Ammon's horn (tissue), 1 donor: ENCODE measurements around the gene PCDHGA6.
A peak's percentile ranks its signal among the peaks of the same experiment; 100 is the strongest.
"Not testable (repeated sequence)": the region's sequence is repeated elsewhere in the genome, so short reads cannot be mapped to it uniquely, and the experiment has no call there.

Source experiments
- DNase-seq: peaks from one replicate; pipeline ENCODE4 v3.0.0-alpha.2; 2016; ENCODE audit warnings: low spot score

PCDHGA6 gene

GRCh38 chr5:141373673-141374317, at the start of gene PCDHGA6:
Gene PCDHGA6, plus strand, starts transcription at chr5:141373891. Its CDS starts 193 bp downstream, at chr5:141374084.
- no peak for DNase-seq

- DNase-seq: peak; percentile 82
These were observed 47.4 kb upstream of the PCDHGA6 start for GRCh38 chr5:141326088-141326854.

GRCh38 chr5:141328231-141328630, 45.5 kb upstream of the PCDHGA6 start:
- no peak for DNase-seq

GRCh38 chr5:141330299-141331080, 43.2 kb upstream of the PCDHGA6 start, which contains the start of gene PCDHGA1:
Gene PCDHGA1, plus strand, starts transcription at chr5:141330514.
- DNase-seq: no peak

DNA sequence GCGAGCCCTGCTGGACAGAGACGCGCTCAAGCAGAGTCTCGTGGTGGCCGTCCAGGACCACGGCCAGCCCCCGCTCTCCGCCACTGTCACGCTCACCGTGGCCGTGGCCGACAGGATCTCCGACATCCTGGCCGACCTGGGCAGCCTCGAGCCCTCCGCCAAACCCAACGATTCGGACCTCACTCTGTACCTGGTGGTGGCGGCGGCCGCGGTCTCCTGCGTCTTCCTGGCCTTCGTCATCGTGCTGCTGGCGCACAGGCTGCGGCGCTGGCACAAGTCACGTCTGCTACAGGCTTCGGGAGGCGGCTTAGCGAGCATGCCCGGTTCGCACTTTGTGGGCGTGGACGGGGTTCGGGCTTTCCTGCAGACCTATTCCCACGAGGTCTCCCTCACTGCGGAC, 41.1 kb upstream of the PCDHGA6 start:
- DNase-seq: not testable (repeated sequence)

- DNase-seq: no peak
These were observed 35.0 kb upstream of the PCDHGA6 start, which contains the start of gene PCDHGA2 for GRCh38 chr5:141338538-141339306. Gene PCDHGA2, plus strand, starts transcription at chr5:141338760.

- DNase-seq: not testable (repeated sequence)
These were observed 32.8 kb upstream of the PCDHGA6 start for GRCh38 chr5:141340781-141341354.

DNA sequence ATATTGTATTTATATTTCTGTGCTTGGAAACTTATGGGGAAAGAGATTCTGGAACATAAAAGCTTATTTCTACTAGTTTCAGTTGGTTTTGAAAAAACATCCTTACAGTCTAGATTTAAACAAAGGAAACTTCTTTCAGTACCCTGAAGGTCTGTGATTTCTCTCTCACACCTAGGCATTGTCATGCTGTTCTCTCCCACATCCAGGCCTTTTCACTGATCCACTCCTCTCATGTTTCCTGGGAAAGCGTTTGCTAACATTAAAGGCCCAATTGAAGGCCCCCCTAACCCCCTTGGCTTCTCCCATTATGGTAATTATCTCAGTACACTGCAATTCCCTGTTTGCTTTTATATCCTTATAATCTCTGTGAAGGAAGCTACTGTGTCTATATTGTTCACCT, 30.9 kb upstream of the PCDHGA6 start:
- no peak for DNase-seq

DNA sequence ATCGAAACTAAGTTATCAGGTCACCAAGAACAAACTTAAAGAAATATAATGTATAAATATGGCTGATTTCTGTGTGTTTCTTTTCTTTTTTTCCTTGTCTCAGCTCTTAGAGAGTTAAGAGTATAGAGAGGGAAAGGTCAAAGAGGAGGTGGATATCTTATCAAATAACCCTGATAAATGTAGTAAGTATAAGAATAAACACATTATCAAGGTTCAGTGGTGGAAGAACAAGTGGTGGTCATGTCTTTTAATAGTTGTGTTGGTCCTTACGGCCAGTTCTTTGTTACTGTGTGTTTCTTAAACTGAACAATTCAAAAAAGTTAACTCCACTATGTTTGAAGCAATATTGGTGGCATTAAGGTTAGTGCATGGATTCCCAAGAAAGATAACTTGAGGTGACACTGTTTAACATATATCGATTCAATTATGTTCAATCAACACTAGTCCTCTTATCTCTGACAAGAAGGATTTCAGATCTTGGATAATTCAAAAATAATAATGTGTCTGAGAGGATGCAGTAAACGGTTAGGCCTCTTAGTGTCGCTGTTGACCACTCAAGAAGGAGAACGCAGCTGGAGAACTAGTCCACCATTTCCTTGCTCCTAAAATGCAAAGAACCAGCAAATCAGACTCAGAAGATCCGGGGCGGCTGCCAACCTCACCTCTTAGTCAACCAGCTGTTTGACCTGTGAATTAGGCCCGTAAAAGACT, 30.3 kb upstream of the PCDHGA6 start, which contains the start of gene PCDHGA3:
Gene PCDHGA3, plus strand, starts transcription at position 588 of the 711 bp plus-strand sequence. CDS start 205 bp downstream, outside the sequence.
- no peak for DNase-seq

DNA sequence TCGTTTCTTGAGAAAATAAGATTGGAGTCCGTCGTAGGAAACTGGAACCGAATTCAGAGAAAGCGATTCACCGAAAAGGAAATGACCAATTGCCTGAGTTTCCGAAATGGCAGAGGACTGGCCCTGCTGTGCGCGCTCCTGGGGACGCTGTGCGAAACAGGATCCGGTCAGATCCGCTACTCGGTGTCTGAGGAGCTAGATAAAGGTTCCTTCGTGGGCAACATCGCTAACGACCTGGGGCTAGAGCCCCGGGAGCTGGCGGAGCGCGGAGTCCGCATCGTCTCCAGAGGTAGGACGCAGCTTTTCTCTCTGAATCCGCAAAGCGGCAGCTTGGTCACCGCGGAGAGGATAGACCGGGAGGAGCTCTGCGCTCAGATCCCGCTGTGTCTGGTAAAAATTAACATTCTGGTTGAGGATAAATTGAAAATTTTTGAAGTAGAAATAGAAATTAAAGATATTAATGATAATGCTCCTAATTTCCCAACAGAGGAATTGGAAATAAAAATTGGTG, 29.7 kb upstream of the PCDHGA6 start:
- no peak for DNase-seq

DNA sequence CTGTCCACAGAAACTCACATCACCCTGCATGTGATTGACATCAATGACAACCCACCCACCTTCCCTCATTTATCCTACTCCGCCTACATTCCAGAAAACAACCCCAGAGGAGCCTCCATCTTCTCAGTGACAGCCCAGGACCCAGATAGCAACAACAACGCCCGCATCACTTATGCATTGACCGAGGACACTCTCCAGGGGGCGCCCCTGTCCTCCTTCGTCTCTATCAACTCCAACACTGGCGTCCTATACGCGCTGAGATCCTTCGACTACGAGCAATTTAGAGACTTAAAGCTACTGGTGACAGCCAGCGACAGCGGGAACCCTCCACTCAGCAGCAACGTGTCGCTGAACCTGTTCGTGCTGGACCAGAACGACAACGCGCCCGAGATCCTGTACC, 28.4 kb upstream of the PCDHGA6 start:
- DNase-seq: no peak

- not testable (repeated sequence) for DNase-seq
These were observed 27.7 kb upstream of the PCDHGA6 start for GRCh38 chr5:141346017-141346416.

GRCh38 chr5:141349917-141350619, 23.6 kb upstream of the PCDHGA6 start, which contains the start of gene PCDHGB1:
Gene PCDHGB1, plus strand, starts transcription at chr5:141350099. Its CDS starts 162 bp downstream, at chr5:141350261.
- DNase-seq: peak; percentile 44

DNA sequence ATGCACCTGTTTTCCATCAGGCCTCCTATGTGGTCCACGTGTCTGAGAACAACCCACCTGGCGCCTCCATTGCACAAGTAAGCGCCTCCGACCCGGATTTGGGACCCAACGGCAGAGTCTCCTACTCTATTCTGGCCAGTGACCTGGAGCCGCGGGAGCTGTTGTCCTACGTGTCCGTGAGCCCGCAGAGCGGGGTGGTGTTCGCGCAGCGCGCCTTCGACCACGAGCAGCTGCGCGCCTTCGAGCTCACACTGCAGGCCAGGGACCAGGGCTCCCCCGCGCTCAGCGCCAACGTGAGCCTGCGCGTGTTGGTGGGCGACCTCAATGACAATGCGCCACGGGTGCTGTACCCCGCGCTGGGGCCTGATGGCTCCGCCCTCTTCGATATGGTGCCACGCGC, 22.1 kb upstream of the PCDHGA6 start:
- no peak for DNase-seq

DNA sequence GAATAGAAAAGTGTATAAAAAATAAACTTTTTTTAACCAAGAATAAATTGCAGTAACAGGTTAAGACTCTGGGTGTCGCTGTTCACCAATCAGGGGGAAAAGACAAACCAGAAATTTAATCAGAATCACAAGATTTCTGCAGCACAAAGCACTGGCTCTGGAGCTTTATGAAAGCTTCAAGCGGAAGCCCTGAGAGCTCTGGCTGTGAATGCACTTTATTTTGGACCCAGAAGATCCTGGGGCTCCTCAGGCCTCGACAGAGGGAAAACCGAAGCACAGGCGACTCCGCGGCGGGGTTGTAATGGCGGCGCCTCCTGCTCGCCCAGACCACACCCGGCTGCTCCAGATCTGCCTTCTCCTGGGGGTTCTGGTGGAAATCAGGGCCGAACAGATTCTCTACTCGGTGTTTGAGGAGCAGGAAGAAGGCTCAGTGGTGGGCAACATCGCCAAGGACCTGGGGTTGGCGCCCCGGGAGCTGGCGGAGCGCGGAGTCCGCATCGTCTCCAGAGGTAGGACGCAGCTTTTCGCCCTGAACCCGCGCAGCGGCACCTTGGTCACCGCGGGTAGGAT, 18.7 kb upstream of the PCDHGA6 start, which contains the start of gene PCDHGA4:
Gene PCDHGA4, plus strand, starts transcription at position 122 of the 570 bp plus-strand sequence. Its CDS starts 87 bp downstream, at position 209.
- no peak for DNase-seq

- DNase-seq: no peak
These were observed 18.1 kb upstream of the PCDHGA6 start for GRCh38 chr5:141355641-141356040.

DNA sequence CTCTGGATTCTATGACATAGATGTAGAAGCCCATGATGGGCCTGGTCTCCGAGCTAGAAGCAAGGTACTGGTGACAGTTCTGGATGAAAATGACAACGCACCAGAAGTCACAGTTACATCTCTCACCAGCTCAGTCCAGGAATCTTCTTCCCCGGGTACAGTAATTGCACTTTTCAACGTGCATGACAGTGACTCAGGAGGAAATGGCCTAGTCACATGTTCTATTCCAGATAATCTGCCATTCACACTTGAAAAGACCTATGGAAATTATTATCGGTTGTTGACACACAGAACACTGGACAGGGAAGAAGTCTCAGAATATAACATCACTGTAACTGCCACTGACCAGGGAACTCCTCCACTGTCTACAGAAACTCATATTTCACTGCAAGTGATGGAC, 17.6 kb upstream of the PCDHGA6 start:
- DNase-seq: no peak

DNA sequence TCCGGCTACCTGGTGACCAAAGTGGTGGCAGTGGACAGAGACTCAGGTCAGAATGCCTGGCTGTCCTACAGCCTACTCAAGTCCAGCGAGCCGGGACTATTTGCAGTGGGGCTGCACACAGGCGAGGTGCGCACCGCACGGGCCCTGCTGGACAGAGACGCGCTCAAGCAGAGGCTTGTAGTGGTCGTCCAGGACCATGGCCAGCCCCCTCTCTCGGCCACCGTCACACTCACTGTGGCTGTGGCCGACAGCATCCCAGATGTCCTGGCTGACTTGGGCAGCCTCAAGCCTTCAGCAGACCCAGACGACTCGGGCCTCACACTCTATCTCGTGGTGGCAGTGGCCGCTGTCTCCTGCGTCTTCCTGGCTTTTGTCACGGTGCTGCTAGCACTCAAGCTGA, 16.7 kb upstream of the PCDHGA6 start:
- no peak for DNase-seq

- peak; percentile 30 for DNase-seq
These were observed 13.8 kb upstream of the PCDHGA6 start, which contains the start of gene PCDHGB2 for GRCh38 chr5:141359790-141360426. Gene PCDHGB2, plus strand, starts transcription at chr5:141359994. Its CDS starts 142 bp downstream, at chr5:141360136.
